CD8-positive, alpha-beta memory T cell (primary cell): ENCODE results near the gene ARF6. TPM values are rescaled to one million over a fixed set of nuclear protein-coding genes. Genes with fewer than 3 reads are reported as not detected.

Experiments used
- CTCF ChIA-PET: fragments of 350-600 bp; sonication (Branson Sonifier 250); formaldehyde crosslinking; loops from one replicate; lab custom pipeline; 2021; ENCODE audit warnings: antibody characterized with exemption; lab: Charles Lee
- POLR2A ChIA-PET: fragments of 350-600 bp; sonication (Branson Sonifier 250); formaldehyde crosslinking; loops from one replicate; lab custom pipeline; 2021; ENCODE audit warnings: antibody characterized with exemption; lab: Charles Lee
- DNase-seq, 5 donors: peaks; one replicate each; pipeline versions ENCODE4 v3.0.0 to v3.0.0-alpha.2; 2020 to 2022; ENCODE audit warnings: mixed read lengths in 1 of 5
- H3K27ac ChIP-seq: one replicate; pipeline ENCODE4 v1.7.0; 2013; ENCODE audit warnings: low read depth, mild to moderate bottlenecking, low read length, moderate library complexity
- H3K27me3 ChIP-seq: 2 replicates; pipeline ENCODE4 v1.7.0; 2013; ENCODE audit warnings: low read length, mild to moderate bottlenecking; ENCODE audit not compliant: insufficient read depth, poor library complexity, severe bottlenecking
- H3K36me3 ChIP-seq: 2 replicates; pipeline ENCODE4 v1.7.0; 2013; ENCODE audit warnings: mild to moderate bottlenecking, low read length, moderate library complexity; ENCODE audit not compliant: insufficient read depth
- H3K4me1 ChIP-seq: 2 replicates; pipeline ENCODE4 v1.7.0; 2013; ENCODE audit warnings: mild to moderate bottlenecking, low read length, moderate library complexity; ENCODE audit not compliant: insufficient read depth
- H3K4me3 ChIP-seq: 2 replicates; pipeline ENCODE4 v1.7.0; 2013; ENCODE audit warnings: mild to moderate bottlenecking, low read length
- H3K9me3 ChIP-seq: 2 replicates; pipeline ENCODE4 v1.7.0; 2013; ENCODE audit warnings: mild to moderate bottlenecking, low read length
- H3K27ac Mint-ChIP-seq, 8 donors: one replicate each; pipeline ENCODE4 v1.8.0; 2020 to 2021; ENCODE audit warnings: mixed read lengths in 8 of 8, mild to moderate bottlenecking in 6 of 8, inconsistent platforms in 3 of 8, moderate library complexity in 3 of 8
- H3K27me3 Mint-ChIP-seq, 2 donors: one replicate each; pipeline ENCODE4 v1.8.0; 2020 to 2021; ENCODE audit warnings: mixed read lengths in 2 of 2, mild to moderate bottlenecking in 1 of 2, moderate library complexity in 1 of 2
- H3K36me3 Mint-ChIP-seq, 3 donors: one replicate each; pipeline ENCODE4 v1.8.0; 2020 to 2021; ENCODE audit warnings: mixed read lengths in 3 of 3, inconsistent platforms in 1 of 3, mild to moderate bottlenecking in 1 of 3
- H3K4me1 Mint-ChIP-seq, 3 donors: one replicate each; pipeline ENCODE4 v1.8.0; 2020 to 2021; ENCODE audit warnings: mixed read lengths in 3 of 3, inconsistent platforms in 1 of 3, mild to moderate bottlenecking in 1 of 3
- H3K4me3 Mint-ChIP-seq, 7 donors: one replicate each; pipeline ENCODE4 v1.8.0; 2020 to 2021; ENCODE audit warnings: mixed read lengths in 7 of 7, mild to moderate bottlenecking in 6 of 7, moderate library complexity in 4 of 7, inconsistent platforms in 2 of 7
- H3K9me3 Mint-ChIP-seq, 5 donors: one replicate each; pipeline ENCODE4 v1.8.0; 2020 to 2022; ENCODE audit warnings: mixed read lengths in 5 of 5, mild to moderate bottlenecking in 3 of 5, moderate library complexity in 2 of 5, inconsistent platforms in 1 of 5
- polyA plus RNA-seq: library from polyadenylated mRNA; unstranded; fragments of 300-500 nt; fragmentation: Illumina TruSeq; gene quantifications from one replicate; pipeline ENCODE4 v1.2.3, GENCODE V29; 2021
- total RNA-seq, 2 experiments: library from RNA; stranded (reverse); gene quantifications; one replicate each; pipeline ENCODE4 v1.2.3, GENCODE V29; 2021

The ARF6 gene
- total and polyA plus RNA-seq, 3 experiments from 2014 or later: 168 to 174 (median 168) TPM

DNA sequence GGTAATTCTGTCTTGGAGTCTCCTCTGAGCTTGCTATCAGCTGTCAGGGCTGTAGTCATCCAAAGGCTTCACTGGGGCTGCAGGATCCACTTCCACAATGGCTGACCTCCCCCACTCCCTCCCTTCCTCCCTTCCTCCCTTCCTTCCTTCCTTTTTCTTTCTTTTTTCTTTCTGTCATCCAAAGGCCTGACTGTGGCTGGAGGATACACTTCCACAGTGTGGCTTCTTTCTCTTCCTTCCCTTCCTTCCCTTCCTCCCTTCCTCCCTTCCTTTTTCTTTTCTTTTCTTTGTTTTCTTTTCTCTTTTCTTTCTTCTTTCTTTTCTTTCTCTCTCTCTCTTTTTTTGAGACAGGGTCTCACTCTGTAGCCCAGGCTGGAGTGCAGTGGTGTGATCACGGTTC, 30.6 kb downstream of the ARF6 start:
- no peak overlapping the region for H3K4me3 ChIP-seq
- no peak for DNase-seq
- no peaks in the 10 kb centered on the region for H3K9me3 ChIP-seq
- H3K4me1 Mint-ChIP-seq: peaks cover 0 to 15% (median 13%) of the 10 kb centered on the region in 3 donors
- H3K27me3 ChIP-seq: no peaks in the 10 kb centered on the region
- no peaks in the 10 kb centered on the region for H3K4me1 ChIP-seq
- H3K9me3 Mint-ChIP-seq: no peaks in the 10 kb centered on the region
- H3K27ac ChIP-seq: no peak overlapping the region
- peak overlapping the region in 1 of 8 donors; percentile 17 for H3K27ac Mint-ChIP-seq
- POLR2A ChIA-PET: interaction anchor here (0.7 kb wide), 1 partner anchor 56 kb away, joined by 4 read pairs; no protein-coding TSS in a partner anchor
- no peaks in the 10 kb centered on the region for H3K36me3 ChIP-seq
- no peaks in the 10 kb centered on the region for H3K36me3 Mint-ChIP-seq
- CTCF ChIA-PET: interaction anchor here (1.2 kb wide), 1 partner anchor 11 kb away, joined by 6 read pairs; no protein-coding TSS in a partner anchor
- no peak overlapping the region for H3K4me3 Mint-ChIP-seq
- H3K27me3 Mint-ChIP-seq: no peaks in the 10 kb centered on the region

DNA sequence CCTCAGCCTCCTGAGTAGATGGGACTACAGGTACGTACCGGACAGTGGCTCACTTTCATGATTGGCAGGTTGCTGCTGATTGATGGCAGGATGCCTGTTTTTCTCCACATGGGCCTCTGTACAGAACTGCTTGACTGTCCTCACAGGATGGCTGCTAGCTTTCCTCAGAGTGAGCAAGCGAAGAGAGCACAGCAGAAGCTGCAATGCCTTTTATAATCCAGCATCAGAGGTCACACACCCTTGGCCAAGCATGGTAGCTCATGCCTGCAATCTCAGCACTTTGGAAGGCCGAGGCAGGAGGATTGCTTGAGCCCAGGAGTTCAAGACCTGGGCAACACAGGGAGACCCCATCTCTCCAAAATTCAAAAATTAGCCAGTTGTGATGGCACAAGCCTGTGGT, 31.0 kb downstream of the ARF6 start:
- Mint-ChIP-seq H3K36me3 (no peaks in the 10 kb centered on the region), H3K4me1 (peaks cover 0 to 15% (median 13%) of the 10 kb centered on the region in 3 donors), H3K4me3 (no peak overlapping the region), H3K27me3 (no peaks in the 10 kb centered on the region), H3K27ac (peak overlapping the region in 2 of 8 donors; percentile 17 to 51), H3K9me3 (no peaks in the 10 kb centered on the region)
- ChIA-PET POLR2A (interaction anchor here (0.5 kb wide), 1 partner anchor 10 kb away, joined by 5 read pairs; no protein-coding TSS in a partner anchor), CTCF (interaction anchor here (1.2 kb wide), 1 partner anchor 11 kb away, joined by 6 read pairs; no protein-coding TSS in a partner anchor)
- Histone ChIP-seq H3K27ac (no peak overlapping the region), H3K36me3 (no peaks in the 10 kb centered on the region), H3K9me3 (no peaks in the 10 kb centered on the region), H3K27me3 (no peaks in the 10 kb centered on the region), H3K4me3 (no peak overlapping the region), H3K4me1 (no peaks in the 10 kb centered on the region)
- DNase-seq: no peak

DNA sequence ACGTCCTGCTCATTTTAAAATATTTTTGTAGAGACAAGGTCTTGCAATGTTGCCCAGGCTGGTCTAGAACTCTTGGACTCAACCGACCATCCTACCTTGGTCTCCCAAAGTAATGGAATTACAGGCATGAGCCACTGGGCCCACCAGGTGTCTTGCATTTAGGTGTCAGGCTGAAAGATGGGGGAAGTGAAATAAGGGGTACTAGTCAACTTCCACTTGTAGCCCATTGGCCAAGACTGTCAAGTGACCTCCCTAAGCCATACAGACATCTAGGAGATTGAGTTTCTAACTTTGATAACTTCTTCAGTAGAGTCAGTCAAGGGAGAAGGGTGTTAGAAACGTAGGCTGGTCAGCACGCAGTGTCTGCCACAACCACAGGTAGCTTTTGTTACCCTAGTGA, 32.0 kb downstream of the ARF6 start:
- H3K4me1 ChIP-seq: no peaks in the 10 kb centered on the region
- Mint-ChIP-seq H3K36me3 (no peaks in the 10 kb centered on the region), H3K4me3 (no peak overlapping the region), H3K9me3 (no peaks in the 10 kb centered on the region), H3K4me1 (peaks cover 0 to 13% (median 11%) of the 10 kb centered on the region in 3 donors), H3K27ac (peak overlapping the region in 1 of 8 donors; percentile 74), H3K27me3 (no peaks in the 10 kb centered on the region)
- no peaks in the 10 kb centered on the region for H3K9me3 ChIP-seq
- CTCF ChIA-PET: interaction anchor here (1.6 kb wide), 1 partner anchor 79 kb away, joined by 3 read pairs; no protein-coding TSS in a partner anchor
- no peak overlapping the region for H3K4me3 ChIP-seq
- POLR2A ChIA-PET: no interaction called here
- no peak overlapping the region for H3K27ac ChIP-seq
- DNase-seq: no peak
- no peaks in the 10 kb centered on the region for H3K27me3 ChIP-seq
- H3K36me3 ChIP-seq: no peaks in the 10 kb centered on the region

DNA sequence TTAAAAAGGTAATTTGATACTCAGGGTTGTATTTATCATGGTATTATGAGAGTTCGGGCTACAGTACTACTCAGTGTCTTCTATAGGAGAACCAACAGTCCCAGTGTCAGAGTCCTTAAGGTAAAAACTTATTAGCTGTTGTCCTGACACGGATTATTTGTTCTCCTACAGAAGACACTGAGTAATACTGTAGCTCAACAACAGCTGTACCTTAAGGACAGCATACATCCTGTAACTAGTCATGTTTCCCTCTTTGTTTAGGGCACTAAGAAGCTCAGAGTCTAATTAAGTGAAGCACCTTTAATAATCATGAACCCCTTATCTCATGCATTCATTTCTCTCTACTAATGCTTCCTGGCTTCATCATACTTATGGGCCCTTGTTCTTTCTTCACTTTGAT, 33.9 kb downstream of the ARF6 start:
- Histone ChIP-seq H3K4me3 (no peak overlapping the region), H3K27me3 (no peaks in the 10 kb centered on the region), H3K4me1 (no peaks in the 10 kb centered on the region), H3K27ac (no peak overlapping the region), H3K36me3 (no peaks in the 10 kb centered on the region), H3K9me3 (no peaks in the 10 kb centered on the region)
- Mint-ChIP-seq H3K36me3 (no peaks in the 10 kb centered on the region), H3K4me3 (no peak overlapping the region), H3K27ac (peak overlapping the region in 1 of 8 donors; percentile 12), H3K9me3 (no peaks in the 10 kb centered on the region), H3K27me3 (no peaks in the 10 kb centered on the region), H3K4me1 (peaks cover 0 to 5% (median 0%) of the 10 kb centered on the region in 3 donors)
- ChIA-PET CTCF (interaction anchor here (1.4 kb wide), 1 partner anchor 13 kb away, joined by 3 read pairs; no protein-coding TSS in a partner anchor), POLR2A (no interaction called here)
- DNase-seq: no peak

DNA sequence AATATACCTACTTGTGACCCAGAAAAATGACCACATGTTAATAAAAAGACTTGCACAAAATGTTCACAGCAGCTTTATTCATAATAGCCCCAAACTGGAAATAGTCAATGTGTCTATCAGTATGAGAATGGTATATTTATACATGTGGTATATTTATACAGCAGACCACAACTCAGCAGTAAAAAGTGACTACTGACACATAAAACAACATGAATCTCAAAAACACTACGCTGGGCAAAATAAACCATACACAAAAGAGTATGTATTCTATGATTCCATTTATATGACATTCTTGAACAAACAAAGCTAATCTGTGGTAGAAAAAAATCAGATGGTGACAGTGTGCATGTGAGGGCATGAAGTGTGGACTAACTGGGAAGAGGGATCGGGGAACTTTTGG, 35.1 kb downstream of the ARF6 start:
- Histone ChIP-seq H3K27me3 (no peaks in the 10 kb centered on the region), H3K4me1 (no peaks in the 10 kb centered on the region), H3K9me3 (no peaks in the 10 kb centered on the region), H3K4me3 (no peak overlapping the region), H3K27ac (no peak overlapping the region), H3K36me3 (no peaks in the 10 kb centered on the region)
- H3K4me1 Mint-ChIP-seq: peaks cover 0 to 5% (median 0%) of the 10 kb centered on the region in 3 donors
- DNase-seq: no peak
- ChIA-PET POLR2A (no interaction called here), CTCF (interaction anchor here (1.3 kb wide), 1 partner anchor 63 kb away, joined by 3 read pairs; no protein-coding TSS in a partner anchor)
- H3K4me3 Mint-ChIP-seq: no peak overlapping the region
- H3K27me3 Mint-ChIP-seq: no peaks in the 10 kb centered on the region
- no peak overlapping the region for H3K27ac Mint-ChIP-seq
- H3K9me3 Mint-ChIP-seq: no peaks in the 10 kb centered on the region
- no peaks in the 10 kb centered on the region for H3K36me3 Mint-ChIP-seq

DNA sequence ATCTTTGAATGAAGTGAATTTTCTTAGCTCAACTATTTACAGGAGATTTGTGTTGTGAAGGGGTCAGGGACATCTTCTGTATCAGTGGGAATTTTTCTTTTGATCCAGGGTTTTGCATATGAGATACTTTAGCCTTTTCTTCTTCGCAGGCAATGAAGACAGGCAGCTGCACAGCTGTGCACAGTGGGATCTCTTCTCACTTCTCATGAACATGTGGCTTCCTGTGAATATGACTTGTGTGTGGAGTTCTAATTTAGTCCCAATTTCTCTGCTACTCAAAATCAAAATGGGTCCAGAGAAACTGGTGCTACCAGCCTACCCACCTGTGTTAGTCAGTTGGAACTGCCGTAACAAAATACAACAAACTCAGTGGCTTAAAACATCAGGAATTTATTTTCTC, 37.8 kb downstream of the ARF6 start:
- Mint-ChIP-seq H3K4me1 (peaks cover 0 to 5% (median 0%) of the 10 kb centered on the region in 3 donors), H3K9me3 (no peaks in the 10 kb centered on the region), H3K36me3 (no peaks in the 10 kb centered on the region), H3K27me3 (no peaks in the 10 kb centered on the region), H3K4me3 (no peak overlapping the region), H3K27ac (peak overlapping the region in 3 of 8 donors; percentile 51 to 71 (median 64))
- Histone ChIP-seq H3K36me3 (no peaks in the 10 kb centered on the region), H3K27ac (no peak overlapping the region), H3K4me1 (no peaks in the 10 kb centered on the region), H3K9me3 (no peaks in the 10 kb centered on the region), H3K27me3 (no peaks in the 10 kb centered on the region), H3K4me3 (no peak overlapping the region)
- POLR2A ChIA-PET: no interaction called here
- CTCF ChIA-PET: interaction anchor here (2.7 kb wide), 1 partner anchor 10 kb away, joined by 8 read pairs; no protein-coding TSS in a partner anchor
- no peak for DNase-seq

- Mint-ChIP-seq H3K9me3 (no peaks in the 10 kb centered on the region), H3K27me3 (no peaks in the 10 kb centered on the region), H3K4me3 (no peak overlapping the region), H3K27ac (peak overlapping the region in 2 of 8 donors; percentile 22 to 57), H3K4me1 (peaks cover 0 to 5% (median 4%) of the 10 kb centered on the region in 3 donors), H3K36me3 (peaks cover 0 to 3% (median 0%) of the 10 kb centered on the region in 3 donors)
- POLR2A ChIA-PET: no interaction called here
- Histone ChIP-seq H3K27ac (no peak overlapping the region), H3K4me1 (no peaks in the 10 kb centered on the region), H3K36me3 (no peaks in the 10 kb centered on the region), H3K9me3 (no peaks in the 10 kb centered on the region), H3K4me3 (no peak overlapping the region), H3K27me3 (no peaks in the 10 kb centered on the region)
- DNase-seq: no peak
- CTCF ChIA-PET: interaction anchor here (1.2 kb wide), 1 partner anchor 465 kb away, joined by 3 read pairs; the partner anchor contains the start of gene CDKL1
These were observed 38.6 kb downstream of the ARF6 start for GRCh38 chr14:49931523-49931922.

DNA sequence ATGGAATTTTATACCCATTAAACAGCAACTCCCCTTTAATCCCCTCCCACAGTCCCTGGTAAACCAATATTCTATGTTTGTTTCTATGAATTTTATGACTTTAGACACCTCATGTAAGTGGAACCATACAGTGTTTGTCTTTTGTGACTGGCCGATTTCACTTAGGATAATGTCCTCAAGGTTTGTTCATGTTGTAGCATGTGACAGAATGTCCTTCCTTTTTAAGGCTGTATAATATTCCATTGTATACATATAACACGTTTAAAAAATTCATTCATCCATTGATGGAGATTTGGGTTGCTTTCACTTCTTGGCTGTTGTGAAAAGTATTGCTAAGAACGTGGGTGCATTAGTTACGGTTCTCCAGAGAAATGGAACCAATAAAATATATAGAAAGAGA, 40.2 kb downstream of the ARF6 start:
- Mint-ChIP-seq H3K27ac (no peak overlapping the region), H3K9me3 (no peaks in the 10 kb centered on the region), H3K4me3 (no peak overlapping the region), H3K36me3 (peaks cover 0 to 8% (median 0%) of the 10 kb centered on the region in 3 donors), H3K4me1 (peaks cover 0 to 8% (median 5%) of the 10 kb centered on the region in 3 donors), H3K27me3 (no peaks in the 10 kb centered on the region)
- Histone ChIP-seq H3K4me3 (no peak overlapping the region), H3K4me1 (no peaks in the 10 kb centered on the region), H3K27me3 (no peaks in the 10 kb centered on the region), H3K9me3 (no peaks in the 10 kb centered on the region), H3K27ac (no peak overlapping the region), H3K36me3 (no peaks in the 10 kb centered on the region)
- ChIA-PET POLR2A (no interaction called here), CTCF (no interaction called here)
- DNase-seq: no peak
